Loucy (cell line): ENCODE results near the gene NRXN3.

Source experiments
- H2AFZ ChIP-seq: fragments of 200-600 bp; sonication (generic); 2 replicates; pipeline ENCODE4 v1.6.0; 2016; ENCODE audit warnings: antibody characterized with exemption, mild to moderate bottlenecking, low read length, moderate library complexity
- H3F3A ChIP-seq: fragments of 200-600 bp; 2 replicates; pipeline ENCODE4 v1.6.0; 2016; ENCODE audit warnings: antibody characterized with exemption, low read depth, mild to moderate bottlenecking
- H3K27me3 ChIP-seq: fragments of 200-600 bp; sonication (generic); 2 replicates; pipeline ENCODE4 v1.6.1; 2014; ENCODE audit warnings: low read length, mild to moderate bottlenecking; ENCODE audit not compliant: insufficient read depth, poor library complexity, severe bottlenecking
- H3K36me3 ChIP-seq: fragments of 200-600 bp; sonication (generic); 2 replicates; pipeline ENCODE4 v1.6.1; 2016; ENCODE audit warnings: low read length; ENCODE audit not compliant: insufficient read depth
- H3K4me1 ChIP-seq: fragments of 200-600 bp; sonication (generic); 2 replicates; pipeline ENCODE4 v1.5.1; 2014; ENCODE audit warnings: low read length, mild to moderate bottlenecking; ENCODE audit not compliant: insufficient read depth, poor library complexity, severe bottlenecking
- H3K4me2 ChIP-seq: fragments of 200-600 bp; sonication (generic); 2 replicates; pipeline ENCODE4 v1.6.0; 2014; ENCODE audit warnings: antibody characterized with exemption, low read length, low read depth, mild to moderate bottlenecking; ENCODE audit not compliant: poor library complexity, severe bottlenecking
- H3K4me3 ChIP-seq: fragments of 200-600 bp; sonication (generic); 2 replicates; pipeline ENCODE4 v1.5.1; 2014; ENCODE audit warnings: low read length, mild to moderate bottlenecking, mixed read lengths; ENCODE audit not compliant: poor library complexity, severe bottlenecking
- H3K79me2 ChIP-seq: fragments of 200-600 bp; sonication (generic); 2 replicates; pipeline ENCODE4 v1.6.1; 2014; ENCODE audit warnings: low read length; ENCODE audit not compliant: insufficient read depth
- H3K9ac ChIP-seq: fragments of 200-600 bp; sonication (generic); 2 replicates; pipeline ENCODE4 v1.6.0; 2014; ENCODE audit warnings: mild to moderate bottlenecking, low read depth, low read length, moderate library complexity; ENCODE audit not compliant: poor library complexity, severe bottlenecking
- H3K9me2 ChIP-seq: fragments of 200-600 bp; sonication (generic); replicated peaks from 2 replicates; pipeline ENCODE4 v1.6.1; 2016; ENCODE audit warnings: low read depth, low read length, mixed read lengths
- H3K9me3 ChIP-seq: fragments of 200-600 bp; sonication (generic); 2 replicates; pipeline ENCODE4 v1.6.1; 2014; ENCODE audit warnings: mild to moderate bottlenecking, antibody characterized with exemption, low read length, low read depth; ENCODE audit not compliant: insufficient read depth
- H4K20me1 ChIP-seq: fragments of 200-600 bp; sonication (generic); 2 replicates; pipeline ENCODE4 v1.6.0; 2014; ENCODE audit warnings: antibody characterized with exemption, low read length, mild to moderate bottlenecking; ENCODE audit not compliant: insufficient read depth, poor library complexity, severe bottlenecking
- CTCF ChIP-seq: fragments of 200-600 bp; sonication (generic); conservative IDR thresholded peaks from 2 replicates; pipeline ENCODE4 v1.5.1; 2014; ENCODE audit warnings: mild to moderate bottlenecking, antibody characterized with exemption, low read length
- EZH2phosphoT487 ChIP-seq: fragments of 200-600 bp; IDR thresholded peaks from 2 replicates; pipeline ENCODE4 v1.6.1; 2018; ENCODE audit warnings: antibody characterized with exemption, mild to moderate bottlenecking, moderate library complexity, borderline replicate concordance

NRXN3 gene

GRCh38 chr14:78325911-78326310 lies 155.7 kb downstream of the NRXN3 start:
- H3K79me2 ChIP-seq: no peaks in the 10 kb centered on the region
- H3K9me2 ChIP-seq: no peaks in the 10 kb centered on the region
- H3F3A ChIP-seq: no peaks in the 10 kb centered on the region
- H3K4me1 ChIP-seq: no peaks in the 10 kb centered on the region
- no peak overlapping the region for H3K4me3 ChIP-seq
- H4K20me1 ChIP-seq: no peaks in the 10 kb centered on the region
- no peaks in the 10 kb centered on the region for H3K36me3 ChIP-seq
- H3K4me2 ChIP-seq: no peak overlapping the region
- no peaks in the 10 kb centered on the region for H3K9me3 ChIP-seq
- no peak overlapping the region for H2AFZ ChIP-seq
- H3K9ac ChIP-seq: no peak overlapping the region
- H3K27me3 ChIP-seq: no peaks in the 10 kb centered on the region
- TF ChIP-seq CTCF (no peak), EZH2phosphoT487 (no peak)

GRCh38 chr14:78327426-78328221 lies 157.5 kb downstream of the NRXN3 start:
- no peak for TF ChIP-seq CTCF
- TF ChIP-seq EZH2phosphoT487: no peak
- Histone ChIP-seq H3K4me2 (no peak overlapping the region), H3K9me3 (no peaks in the 10 kb centered on the region), H2AFZ (no peak overlapping the region), H3F3A (no peaks in the 10 kb centered on the region), H3K9ac (no peak overlapping the region), H3K27me3 (no peaks in the 10 kb centered on the region), H3K79me2 (no peaks in the 10 kb centered on the region), H3K4me1 (no peaks in the 10 kb centered on the region), H3K4me3 (no peak overlapping the region), H3K9me2 (no peaks in the 10 kb centered on the region), H4K20me1 (no peaks in the 10 kb centered on the region), H3K36me3 (no peaks in the 10 kb centered on the region)

GRCh38 chr14:78329371-78329770 lies 159.2 kb downstream of the NRXN3 start:
- H3K4me1 ChIP-seq: no peaks in the 10 kb centered on the region
- H3K9me2 ChIP-seq: no peaks in the 10 kb centered on the region
- H4K20me1 ChIP-seq: no peaks in the 10 kb centered on the region
- H3F3A ChIP-seq: no peaks in the 10 kb centered on the region
- no peaks in the 10 kb centered on the region for H3K79me2 ChIP-seq
- H3K9me3 ChIP-seq: no peaks in the 10 kb centered on the region
- TF ChIP-seq EZH2phosphoT487 (no peak), CTCF (no peak)
- H3K36me3 ChIP-seq: no peaks in the 10 kb centered on the region
- no peak overlapping the region for H3K4me3 ChIP-seq
- no peak overlapping the region for H3K9ac ChIP-seq
- no peak overlapping the region for H3K4me2 ChIP-seq
- H3K27me3 ChIP-seq: no peaks in the 10 kb centered on the region
- H2AFZ ChIP-seq: no peak overlapping the region
